Fibroblast of peridontal ligament (primary cell): ENCODE data around the gene ZNF414.

ENCODE experiments used
- DNase-seq: peaks from one replicate; pipeline ENCODE4 v3.0.0-alpha.2; 2010; ENCODE audit errors: extremely low read depth

ZNF414 gene

DNA sequence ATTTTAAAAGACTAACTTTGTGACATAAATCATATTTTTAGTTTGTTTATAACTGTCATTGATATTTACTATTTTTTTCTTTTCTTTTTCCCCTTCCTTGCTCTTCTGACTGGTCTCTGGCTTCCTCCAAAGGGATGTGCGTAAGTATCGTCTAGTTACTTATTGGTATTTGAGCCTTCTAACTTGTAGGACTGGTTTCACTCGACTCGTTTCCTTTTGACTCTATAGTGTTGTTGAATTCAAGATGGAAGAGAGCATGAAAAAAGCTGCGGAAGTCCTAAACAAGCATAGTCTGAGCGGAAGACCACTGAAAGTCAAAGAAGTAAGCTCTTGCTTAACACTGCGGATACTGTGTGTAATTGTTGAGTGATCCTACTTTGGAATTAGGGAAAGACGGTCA is 50.6 kb downstream of the ZNF414 start:
- DNase-seq = no peak

DNA sequence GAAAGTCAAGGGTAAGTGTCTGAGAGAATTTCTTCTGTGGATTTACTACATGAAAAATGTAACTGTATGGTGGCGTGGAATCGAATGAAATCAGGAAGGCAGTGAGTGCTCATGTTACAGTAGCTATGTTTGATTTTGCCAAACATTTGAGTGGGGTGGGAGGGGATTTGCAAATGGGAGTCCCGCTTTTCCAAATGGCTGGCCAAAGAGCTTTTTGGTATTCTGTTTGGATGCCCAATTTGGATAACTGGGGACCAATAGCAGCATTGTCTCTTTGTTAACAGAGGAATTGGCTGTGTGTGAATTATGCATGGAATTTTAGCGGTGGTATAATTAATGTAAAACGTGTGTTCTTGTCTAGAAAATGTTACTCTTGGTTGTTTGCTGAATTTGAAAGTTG is 51.4 kb downstream of the ZNF414 start:
- peak; percentile 29 for DNase-seq

DNA sequence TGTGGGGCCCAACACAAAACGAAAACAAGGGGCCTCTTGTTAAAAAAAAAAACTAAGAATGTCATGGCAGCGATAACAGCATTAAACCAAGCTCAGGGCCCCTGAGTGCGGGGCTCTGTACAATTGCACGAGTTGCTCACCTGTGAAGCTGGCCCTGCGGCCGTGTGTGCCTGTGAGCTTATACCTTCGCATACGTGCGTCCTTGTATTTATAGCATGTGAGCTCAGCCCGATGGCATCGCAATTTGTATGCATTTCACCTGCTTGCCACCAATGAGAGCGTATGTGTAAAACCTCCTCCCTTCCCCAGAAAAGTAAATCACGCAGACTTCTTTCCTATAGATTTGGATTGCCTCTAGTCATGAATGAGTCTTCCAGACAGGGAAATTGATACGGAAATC is 52.1 kb downstream of the ZNF414 start:
- no peak for DNase-seq

DNA sequence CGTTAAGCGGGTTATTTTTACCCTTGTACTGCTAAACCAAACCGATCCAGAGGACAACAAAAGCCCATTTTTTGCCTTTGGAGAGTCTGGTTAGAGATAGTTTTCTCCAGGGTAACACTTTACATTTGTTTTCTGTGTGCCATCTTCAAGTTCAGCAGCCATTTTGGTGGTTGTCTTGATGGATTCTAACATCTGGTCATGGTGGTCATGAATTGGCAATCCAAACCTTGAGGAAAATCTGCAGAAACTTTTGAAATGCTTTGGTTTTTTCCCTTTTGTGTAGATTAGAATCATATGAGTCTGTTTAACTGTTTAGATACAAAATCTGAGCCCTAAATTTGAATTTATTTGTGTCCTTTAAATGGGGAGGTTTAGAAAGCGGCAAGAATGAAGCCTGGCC is 52.6 kb downstream of the ZNF414 start:
- DNase-seq = peak; percentile 62

DNA sequence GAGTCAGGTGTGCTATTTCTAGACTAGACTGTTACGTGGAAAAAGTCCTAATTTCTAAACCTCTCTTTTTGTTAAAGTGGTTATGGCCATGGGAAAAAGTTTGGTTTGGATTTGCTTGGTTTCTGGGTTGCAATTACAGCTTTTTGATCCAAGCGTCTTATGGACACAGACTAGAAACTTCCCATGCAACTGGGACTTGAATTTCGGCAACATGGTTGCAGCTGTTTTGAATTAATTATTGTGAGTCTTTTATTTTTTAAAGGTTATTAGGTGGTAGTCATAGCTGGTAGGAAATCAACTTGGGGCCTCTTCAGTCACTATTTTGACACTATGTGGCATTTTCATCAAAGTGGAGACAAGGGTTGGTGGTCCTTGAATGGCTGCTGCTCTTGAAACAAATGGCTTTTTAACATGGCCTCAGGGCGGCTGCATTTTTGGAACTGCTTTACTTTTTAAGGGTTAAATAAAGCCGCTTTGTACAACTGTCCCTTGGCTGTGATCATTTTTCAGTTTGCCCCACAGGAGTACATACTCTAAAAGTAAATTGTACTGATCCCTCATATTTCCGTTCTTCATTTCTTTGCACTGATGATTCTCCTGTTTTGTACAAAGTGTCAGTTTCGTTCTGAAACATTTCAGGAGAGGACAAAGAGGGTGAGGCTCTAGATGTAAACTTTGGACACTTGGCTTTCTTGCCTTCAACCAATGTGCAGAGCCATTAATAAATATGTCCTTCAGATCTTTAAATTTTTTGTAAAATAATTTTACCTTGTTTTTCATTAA is 53.3 kb downstream of the ZNF414 start:
- peak; percentile 64 for DNase-seq
